ENCODE data around the gene MRAP.
"Not testable (repeated sequence)": the region's sequence is repeated elsewhere in the genome, so short reads cannot be mapped to it uniquely, and the experiment has no call there.

Gene MRAP

GRCh38 chr21:32300117-32300681 is 1.5 kb downstream of the MRAP start:
- DNase-seq: no peak

DNA sequence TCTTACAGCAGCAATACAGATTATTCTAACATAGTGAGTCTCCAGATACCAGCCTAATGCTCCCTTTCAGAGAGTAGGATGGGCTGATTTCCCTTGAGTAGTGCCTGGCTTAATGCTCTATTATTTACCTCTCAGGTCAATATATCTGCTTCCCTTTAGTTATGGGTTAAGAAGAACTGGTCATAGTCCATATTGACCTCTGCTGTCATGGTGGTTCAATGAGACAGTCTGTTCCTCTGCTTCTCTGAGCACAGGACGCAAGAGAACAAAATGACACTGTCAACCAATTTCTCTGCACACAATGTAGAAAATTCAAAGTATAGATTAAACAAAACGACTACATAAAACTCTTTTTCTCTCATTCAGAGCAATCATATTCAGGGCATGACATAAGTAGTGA is 2.9 kb downstream of the MRAP start:
- no peak for DNase-seq

DNA sequence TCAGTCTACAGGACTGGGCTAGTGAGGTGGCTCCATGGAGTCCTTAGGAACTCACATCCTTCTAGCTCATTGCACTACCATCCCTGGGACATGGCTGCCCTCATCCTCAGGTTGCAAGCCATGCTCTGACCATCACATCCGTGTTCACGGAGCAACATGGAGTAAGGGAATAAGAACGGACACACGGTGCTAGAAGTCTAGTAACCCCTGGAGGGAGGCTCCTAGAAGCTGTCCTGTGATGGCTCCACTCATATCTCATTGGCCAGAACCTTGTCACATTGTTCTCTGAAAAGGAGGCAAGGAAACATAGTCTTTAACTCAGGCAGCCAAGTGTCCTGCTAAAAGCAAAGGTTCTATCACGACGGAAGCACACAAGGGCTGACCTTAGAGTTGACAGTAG is 3.9 kb downstream of the MRAP start:
- no peak for DNase-seq

- DNase-seq: no peak
Measured at GRCh38 chr21:32303385-32303784, 4.7 kb downstream of the MRAP start.

GRCh38 chr21:32304998-32305397 is 6.3 kb downstream of the MRAP start:
- no peak for DNase-seq

- no peak for DNase-seq
Measured at GRCh38 chr21:32306021-32306780, 7.5 kb downstream of the MRAP start.

DNA sequence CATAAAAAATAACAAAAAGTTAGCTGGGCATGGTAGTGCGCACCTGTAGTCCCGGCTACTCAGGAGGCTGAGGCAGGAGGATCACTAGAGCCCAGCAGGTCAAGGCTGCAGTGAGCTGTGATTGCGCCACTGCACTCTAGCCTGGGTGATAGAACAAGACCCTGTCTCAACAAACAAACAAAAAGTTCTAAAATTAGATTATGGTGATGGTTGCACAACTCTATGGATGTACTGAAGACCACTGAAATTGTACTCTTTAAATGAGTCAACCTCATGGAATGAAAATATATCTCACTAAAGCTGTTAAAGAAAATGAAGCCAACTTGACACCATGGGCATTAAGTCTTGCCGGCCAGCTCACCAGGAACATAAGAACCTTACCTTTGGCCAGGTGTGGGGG is 9.1 kb downstream of the MRAP start:
- DNase-seq: no peak

DNA sequence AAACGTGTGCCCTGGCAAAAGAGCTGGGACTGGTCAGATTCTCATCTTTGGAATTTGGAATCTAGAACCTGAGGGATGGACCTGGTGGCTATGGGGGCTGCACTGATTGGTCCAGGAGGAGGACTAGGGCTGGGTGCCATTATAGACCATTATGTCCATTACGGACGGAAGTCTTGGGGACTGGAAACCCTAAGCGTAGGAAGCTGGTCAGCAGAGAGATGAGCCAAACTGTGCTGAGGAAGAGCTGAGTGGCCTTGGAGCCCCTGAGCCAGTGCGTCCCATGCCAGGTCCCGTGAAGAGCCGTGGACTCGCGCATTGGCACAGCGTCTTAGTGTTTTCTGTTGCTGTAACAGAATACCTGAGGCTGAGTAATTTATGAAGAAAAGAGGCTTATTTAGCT is 10.0 kb downstream of the MRAP start:
- no peak for DNase-seq

GRCh38 chr21:32309906-32310460 is 11.3 kb downstream of the MRAP start:
- DNase-seq: no peak

- not testable (repeated sequence) for DNase-seq
Measured at GRCh38 chr21:32310976-32311375, 12.3 kb downstream of the MRAP start.

- DNase-seq: no peak
Measured at GRCh38 chr21:32311621-32312020, 13.0 kb downstream of the MRAP start.

DNA sequence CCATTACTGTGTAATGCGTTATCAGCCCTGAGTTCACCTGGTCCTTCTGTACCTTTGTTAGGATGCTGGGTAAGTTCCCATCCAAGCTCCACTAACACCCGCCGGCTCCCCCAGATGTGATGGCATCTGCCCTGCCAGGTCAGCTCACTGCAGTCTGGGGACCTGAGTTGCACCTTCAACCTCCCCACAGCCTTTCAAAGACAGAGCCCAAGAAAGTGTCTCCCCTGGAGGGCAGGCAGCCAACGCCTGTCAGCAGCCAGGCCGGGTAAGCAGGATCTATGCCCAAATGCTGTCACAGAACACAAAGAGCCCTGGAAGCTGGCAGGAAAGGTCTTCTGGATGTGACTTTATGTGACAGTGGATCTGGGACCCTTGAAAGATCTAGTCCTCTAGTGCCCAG is 13.7 kb downstream of the MRAP start:
- DNase-seq: no peak

DNA sequence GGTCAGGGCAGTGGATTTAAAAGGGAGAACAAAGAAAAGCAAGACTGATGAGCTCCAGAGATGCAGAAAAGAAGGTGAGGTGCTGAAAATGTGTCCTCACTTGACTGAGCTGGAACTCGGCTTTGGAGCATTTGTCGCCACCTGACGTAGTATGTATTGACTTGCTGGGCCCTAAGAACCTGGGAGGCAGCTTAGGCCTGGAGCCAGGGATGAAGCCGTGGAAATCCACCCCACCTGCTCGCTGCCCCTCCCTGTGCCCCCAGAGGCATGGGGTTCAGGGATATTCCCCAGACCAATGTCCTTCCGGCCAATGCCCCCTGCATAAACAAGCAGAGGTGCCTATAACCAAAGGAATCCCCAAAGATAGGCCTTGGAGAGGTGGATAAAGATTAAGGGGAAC is 14.3 kb downstream of the MRAP start:
- DNase-seq: no peak

DNA sequence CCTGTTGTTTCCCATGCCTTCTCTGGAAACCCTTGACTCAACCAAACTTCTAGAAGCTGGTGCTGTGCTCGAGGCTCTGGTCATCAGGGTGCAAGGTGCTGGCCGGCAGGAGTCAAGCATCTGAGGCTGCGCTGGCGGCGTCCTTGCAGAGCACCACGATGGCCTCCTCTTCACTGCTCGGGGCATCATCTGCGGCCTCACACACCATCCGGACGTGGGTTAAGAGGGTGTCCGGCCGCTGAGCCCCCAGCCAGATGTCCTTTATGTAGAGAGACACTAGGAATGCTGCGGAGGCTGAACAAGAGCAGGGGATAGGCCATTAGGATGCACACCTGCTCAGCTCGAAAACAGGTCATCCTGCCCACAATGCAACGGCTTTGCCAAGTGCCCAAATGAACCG is 16.2 kb downstream of the MRAP start:
- no peak for DNase-seq

GRCh38 chr21:32315511-32316281 is 17.0 kb downstream of the MRAP start:
- no peak for DNase-seq

- no peak for DNase-seq
Measured at GRCh38 chr21:32316361-32317215, 17.9 kb downstream of the MRAP start.

- no peak for DNase-seq
Measured at GRCh38 chr21:32317726-32318125, 19.1 kb downstream of the MRAP start.

- DNase-seq: no peak
Measured at GRCh38 chr21:32319012-32319411, 20.4 kb downstream of the MRAP start.

DNA sequence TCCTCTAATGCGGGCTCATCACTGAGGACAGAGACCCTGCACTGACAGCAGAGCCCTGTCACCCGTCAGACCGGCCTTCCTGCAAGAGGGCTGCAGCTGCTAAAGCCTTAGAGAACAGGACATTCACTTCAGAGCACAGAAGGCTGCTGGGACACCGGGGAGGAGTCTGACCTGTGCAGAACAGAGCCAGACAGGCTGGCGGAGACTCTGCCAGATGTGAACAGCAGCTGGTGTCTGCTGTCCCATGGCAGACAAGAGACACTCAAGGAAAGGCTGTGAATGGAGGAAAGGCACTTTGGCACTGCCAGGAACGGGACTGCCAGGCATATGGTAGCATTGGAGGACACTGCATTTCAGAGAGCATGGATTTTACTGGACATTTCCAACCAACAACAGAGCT is 21.4 kb downstream of the MRAP start:
- DNase-seq: no peak

DNA sequence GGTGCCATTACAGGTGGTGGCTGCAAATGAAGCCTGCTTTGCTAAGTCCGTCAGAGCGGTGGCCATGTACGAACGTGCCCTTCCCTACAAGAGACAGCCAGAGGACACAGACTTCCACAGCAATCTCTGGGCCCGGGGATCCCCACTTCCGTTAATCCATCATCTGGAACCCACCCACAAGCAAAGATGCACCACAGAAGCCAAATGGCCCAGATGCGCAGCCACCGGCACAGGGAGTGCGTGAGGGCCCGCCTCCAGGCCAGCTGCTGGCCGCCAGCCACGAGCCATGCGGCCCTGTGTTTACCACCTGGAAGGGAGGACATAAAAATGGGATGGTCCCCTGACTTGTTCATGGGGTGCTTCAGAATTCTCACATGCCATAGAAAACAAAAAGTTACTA is 22.1 kb downstream of the MRAP start:
- DNase-seq: no peak

GRCh38 chr21:32321480-32321879 is 22.8 kb downstream of the MRAP start:
- DNase-seq: no peak

DNA sequence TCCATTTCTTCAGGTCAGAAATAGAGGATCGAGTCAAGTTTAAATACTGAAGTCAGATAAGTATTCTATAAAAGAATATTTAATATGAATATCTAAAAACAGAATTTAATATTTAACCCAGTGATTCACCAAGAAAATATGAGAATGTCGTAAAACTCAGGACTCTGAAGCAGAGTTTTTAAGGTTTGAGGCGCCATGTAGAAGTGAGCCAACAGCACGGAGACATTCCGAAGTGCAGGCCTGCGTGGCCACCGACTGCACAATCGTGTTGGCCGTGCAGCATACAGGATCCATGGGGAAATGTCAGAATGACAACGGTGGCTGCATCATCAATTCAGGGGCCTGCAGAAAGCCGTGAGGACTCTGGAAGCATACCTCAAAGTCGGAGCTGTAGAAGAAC is 23.4 kb downstream of the MRAP start:
- no peak for DNase-seq

DNA sequence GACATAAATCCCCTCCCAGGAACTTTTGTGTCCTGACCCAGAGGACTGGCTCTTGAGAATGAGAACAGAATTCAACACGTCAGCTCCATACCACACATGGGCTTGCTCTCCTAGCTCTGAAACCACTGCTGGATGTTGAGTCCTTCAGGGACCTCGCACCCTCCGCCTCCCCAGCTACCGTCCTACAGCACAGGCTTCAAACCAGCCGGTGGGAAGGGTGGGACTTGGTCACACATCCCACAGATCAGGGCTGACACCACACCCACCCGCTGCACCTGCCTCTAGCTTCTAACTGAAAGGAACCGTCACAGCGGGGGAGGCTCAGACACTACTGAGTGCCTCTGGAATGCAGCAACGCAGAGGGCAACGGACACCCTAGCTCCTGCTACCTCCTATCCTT is 24.0 kb downstream of the MRAP start:
- no peak for DNase-seq

Measured in activated naive CD4-positive, alpha-beta T cell treated with Interleukin-2 at 50 U/mL for 16 hours (primary cell).